Right lung (tissue), 5 donors: ENCODE results near the gene ATP8B4. TPM values are rescaled to one million over a fixed set of nuclear protein-coding genes. Genes with fewer than 3 reads are reported as not detected.
"Not testable (repeated sequence)": the region's sequence is repeated elsewhere in the genome, so short reads cannot be mapped to it uniquely, and the experiment has no call there.

Source experiments
- DNase-seq, 2 donors: peaks; one replicate each; pipeline ENCODE4 v3.0.0-alpha.2; 2013
- polyA plus RNA-seq, 5 donors: library from polyadenylated mRNA; unstranded; fragments of 120-200 nt; gene quantifications; one replicate each; pipeline versions ENCODE4 v1.2.1 to v1.2.3, GENCODE V29; 2013; ENCODE audit warnings: inconsistent platforms in 1 of 5, low replicate concordance in 1 of 5; ENCODE audit not compliant: insufficient read length in 5 of 5, insufficient read depth in 1 of 5

The ATP8B4 gene
- polyA plus RNA-seq, 5 donors = 1.7 to 3.0 (median 2.2) TPM

- DNase-seq = no peak
These were observed 10.6 kb downstream of the ATP8B4 start for GRCh38 chr15:50108461-50108860.

DNA sequence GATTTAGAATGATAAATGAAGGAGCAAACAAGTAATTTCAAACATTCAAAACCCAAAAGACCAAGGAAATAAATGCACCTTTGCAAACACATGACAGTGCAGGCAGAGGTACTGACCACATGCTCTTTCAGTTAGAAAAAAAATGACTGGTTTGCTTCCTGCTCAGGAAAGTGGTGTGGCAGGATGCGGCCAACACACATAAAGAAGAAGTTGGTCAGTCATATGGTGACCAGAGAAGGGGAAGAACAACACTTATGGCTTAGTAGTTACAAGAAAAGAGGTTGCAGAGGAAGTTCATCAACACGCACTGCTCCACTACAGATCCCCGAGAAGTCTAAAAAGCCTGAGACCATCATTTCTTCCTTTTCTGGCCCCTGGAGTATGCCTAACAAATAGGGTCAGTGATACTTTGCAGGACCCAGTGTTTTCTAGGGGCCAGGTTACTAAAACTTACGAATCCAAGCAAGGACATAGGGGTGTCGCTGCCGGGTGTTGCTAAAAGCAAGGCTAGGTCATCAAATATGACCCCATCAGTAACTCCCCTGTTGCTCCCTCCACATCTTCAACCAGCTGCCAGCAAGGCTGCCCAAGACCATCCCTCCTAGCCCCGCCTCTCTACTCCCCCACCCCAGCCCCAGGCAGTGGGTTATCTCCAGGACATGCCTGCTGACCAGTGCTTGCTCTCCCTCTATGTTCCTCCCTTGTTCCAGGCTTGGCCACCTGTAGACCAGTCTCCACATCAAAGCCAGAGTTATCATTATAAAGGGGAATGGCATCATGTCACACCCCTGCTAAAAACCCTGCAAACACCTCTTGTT, 11.2 kb downstream of the ATP8B4 start:
- no peak for DNase-seq

- no peak for DNase-seq
These were observed 11.9 kb downstream of the ATP8B4 start for GRCh38 chr15:50107157-50107556.

- DNase-seq = no peak
These were observed 12.6 kb downstream of the ATP8B4 start for GRCh38 chr15:50106457-50106856.

DNA sequence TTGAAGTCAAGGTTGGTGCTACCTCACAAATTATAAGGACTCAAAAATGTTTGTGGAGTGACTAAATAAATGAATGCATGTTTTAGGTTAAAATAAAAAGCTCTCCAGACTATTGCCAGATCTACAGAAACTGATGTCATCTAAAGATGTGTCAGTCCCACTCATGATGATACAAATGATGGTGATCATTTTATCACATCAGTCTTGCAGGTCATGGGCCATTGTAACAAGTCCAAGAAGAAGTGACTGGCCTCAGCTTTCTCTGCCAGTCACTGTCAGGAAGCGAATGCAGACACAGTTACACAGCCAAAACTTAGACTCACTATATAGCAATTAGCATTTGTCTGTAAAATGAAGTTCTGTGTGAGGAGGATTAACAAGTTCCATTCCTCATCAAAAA, 18.5 kb downstream of the ATP8B4 start:
- DNase-seq = no peak

- DNase-seq = no peak
These were observed 20.5 kb downstream of the ATP8B4 start for GRCh38 chr15:50098545-50098944.

DNA sequence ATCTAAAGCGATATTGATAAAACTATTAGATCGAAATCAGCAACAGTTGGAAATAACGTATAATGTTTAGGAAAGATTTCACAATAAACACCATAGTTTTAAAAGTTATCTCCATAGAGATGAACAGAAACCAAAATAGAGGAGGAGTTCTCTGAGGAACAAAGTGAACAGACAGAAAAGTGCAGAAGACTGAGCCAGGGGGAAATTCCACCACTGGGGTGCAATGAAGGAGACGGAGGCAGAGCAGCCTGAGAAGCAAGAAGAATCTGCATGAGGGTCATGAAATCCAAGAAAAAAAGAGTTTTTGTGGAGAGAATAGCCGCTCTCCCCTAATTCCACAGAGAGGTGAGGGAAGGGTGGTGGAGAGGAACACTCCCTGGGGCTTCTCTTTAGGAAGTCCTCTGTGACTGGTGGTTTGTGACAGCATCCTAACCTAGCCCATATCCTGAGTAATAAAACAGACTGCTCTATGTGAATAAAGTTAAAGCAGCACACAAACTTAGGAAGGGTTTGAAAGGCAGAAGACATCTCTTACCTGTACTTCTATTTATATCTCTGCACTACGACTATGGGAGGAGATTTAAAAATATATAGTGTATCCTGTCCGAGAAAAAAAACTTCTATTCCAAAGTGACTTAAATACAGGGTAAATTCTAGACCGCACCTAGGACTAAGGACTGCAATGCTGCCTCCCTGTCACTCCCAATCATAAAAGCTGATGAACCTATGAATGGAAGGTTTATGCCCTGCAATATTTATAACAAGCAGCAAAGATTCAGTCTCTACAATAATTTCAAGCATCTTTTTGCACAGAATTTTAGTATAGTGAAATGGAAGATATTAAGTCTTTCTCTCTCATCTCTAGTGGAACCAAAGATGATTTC, 22.9 kb downstream of the ATP8B4 start:
- no peak for DNase-seq

- not testable (repeated sequence) for DNase-seq
These were observed 29.6 kb downstream of the ATP8B4 start for GRCh38 chr15:50089386-50089785.

DNA sequence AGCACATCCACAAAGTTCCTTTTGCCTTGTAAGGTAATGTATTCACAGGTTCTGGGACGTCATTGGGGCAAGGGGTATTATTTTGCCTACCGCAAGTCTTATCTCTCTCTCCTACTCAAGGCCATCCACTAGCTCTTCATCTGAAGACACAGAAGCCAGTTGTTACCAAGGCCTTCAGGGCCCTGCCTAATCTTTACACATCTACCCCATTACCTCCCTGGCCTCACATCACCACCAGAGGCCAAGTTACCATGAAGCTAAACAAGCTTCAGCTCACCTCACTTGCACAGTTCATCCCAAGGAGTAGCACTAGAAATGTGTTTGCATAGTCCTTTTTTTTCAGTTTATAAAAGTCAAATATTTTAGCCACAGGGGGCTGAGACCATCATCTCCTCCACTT, 34.1 kb downstream of the ATP8B4 start:
- DNase-seq = no peak

DNA sequence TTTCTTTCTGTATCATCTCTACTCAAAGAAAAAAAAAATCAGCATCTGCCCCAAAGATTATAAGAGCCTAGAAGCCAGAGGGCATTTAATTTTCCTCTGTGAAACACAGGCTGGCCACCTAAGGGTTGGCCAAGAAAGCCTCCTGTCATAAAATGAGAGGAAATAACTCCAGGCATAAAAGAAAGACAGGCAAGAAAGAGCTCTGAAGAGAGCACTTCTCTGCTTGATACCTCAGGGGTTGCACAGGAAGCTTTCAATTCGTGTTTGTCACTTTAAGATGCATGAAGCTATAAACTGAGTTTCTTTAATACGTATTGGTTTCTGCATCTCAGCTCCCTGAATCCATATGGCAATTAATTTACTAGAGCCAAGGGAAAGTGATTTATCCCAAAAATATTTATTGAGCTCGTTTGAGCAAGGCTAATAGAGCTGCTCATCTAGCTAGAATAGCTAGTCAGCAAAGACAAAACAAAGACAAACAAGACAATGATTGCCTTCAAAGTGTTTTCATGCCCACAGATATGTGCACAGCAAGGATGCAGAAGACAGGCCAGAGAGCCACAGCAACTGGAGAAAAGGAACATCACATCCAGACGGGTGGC, 35.5 kb downstream of the ATP8B4 start:
- no peak for DNase-seq

- DNase-seq = no peak
These were observed 37.0 kb downstream of the ATP8B4 start for GRCh38 chr15:50082066-50082465.

DNA sequence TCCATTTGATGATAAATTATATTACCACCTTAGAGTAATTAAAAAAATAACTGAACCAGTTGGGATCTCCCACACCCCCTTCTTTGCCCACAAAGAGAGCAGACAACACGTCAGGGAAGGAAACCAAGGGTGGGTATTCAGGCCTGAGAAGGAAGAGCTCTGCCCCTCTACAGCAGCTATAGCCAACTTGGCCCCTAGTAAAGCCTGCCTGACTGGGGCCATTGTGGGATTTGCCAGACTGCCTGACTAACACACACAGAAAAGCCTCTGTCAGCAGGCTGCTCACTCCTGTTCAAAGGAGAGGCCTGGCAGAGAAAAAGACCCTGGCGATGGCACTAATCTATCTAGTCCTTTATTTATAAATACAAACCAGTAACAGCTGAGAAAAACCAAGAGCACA, 41.4 kb downstream of the ATP8B4 start:
- DNase-seq = no peak

DNA sequence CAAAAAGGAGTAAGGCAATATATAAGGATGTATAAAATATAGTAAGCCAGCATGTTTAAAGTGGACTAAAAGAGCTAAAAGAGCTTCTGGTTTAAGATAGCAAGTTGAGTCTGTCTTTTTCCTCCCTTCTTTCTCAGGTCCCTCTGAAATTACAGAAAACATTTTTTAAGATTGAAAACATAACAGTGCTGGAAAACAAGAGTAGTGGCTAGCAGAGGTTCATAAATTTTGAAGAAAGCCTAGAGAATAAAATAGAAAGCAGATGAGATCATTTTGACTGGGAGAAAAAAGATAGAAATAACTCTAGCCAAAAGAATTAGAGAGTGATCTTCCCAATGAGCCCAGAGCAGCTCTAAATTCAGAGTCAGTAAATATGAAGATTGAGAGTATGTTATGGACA, 41.9 kb downstream of the ATP8B4 start:
- DNase-seq = no peak

DNA sequence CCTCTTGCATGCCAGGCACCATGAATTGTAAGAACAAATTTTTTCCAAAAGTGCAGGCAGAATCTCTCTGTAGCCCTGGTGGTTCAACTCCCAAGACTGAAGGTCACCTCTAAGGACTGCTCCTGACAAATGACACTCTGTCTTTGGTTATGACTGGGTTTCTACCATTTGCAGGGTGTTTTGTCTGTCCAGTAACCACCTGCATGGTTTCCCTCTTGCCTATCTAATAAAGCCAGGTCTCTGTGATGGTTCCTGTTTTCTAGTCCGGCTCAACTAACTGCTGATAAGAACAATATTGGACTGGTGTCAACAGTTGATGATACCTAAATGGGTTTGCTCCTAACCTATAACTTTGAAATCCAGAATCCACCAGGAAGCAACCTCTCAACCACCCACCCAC, 43.7 kb downstream of the ATP8B4 start:
- DNase-seq = no peak

DNA sequence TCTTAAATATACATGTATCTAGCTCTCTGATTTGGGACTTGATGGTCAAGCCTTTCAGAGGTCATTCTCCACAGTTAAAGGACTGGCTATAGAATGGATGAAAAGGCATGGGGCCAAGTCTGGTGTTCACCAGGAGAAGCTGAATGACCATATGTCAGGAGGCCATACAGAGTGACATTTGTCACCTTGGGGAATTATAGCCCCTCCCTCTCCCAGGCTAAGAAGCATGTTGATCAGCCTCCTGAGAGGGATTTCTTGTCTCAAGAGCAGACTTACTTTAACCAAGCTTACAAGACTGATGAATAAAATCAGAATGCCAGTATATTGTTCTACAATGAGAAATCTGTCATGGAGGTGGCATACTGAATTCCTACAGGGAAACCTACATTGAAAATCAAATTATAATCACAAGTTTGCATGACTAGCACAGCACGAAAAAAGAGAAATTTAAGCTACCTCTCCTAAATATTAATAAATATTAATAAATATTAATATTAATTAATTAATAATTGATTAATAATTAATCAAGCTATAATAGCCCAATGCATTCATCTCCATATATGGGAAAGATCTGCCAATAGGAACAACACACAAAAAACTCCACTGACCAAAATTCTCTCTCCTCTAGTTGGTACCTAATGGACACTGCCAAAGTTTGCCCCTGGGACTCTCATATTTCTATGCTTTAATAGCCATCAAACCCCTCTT, 47.3 kb downstream of the ATP8B4 start:
- DNase-seq = no peak

DNA sequence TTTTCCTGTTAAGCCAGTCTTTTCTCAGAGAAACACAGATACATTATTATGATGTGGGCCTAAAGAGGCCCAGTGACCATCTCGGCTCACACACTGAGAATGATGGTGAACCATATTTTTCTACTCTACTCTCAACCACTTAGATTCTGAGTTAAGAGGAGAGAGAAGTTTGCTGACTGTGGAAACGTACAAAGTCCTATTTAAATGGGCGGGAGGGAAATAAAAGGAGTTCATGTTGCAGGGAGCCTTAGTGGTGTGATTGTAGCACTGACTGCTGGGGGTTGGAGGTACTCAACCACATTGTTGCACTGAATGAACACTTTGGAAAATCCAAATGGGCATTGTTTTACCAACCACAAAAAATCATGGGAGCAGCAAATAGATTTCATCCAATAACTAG, 51.0 kb downstream of the ATP8B4 start:
- DNase-seq = no peak

DNA sequence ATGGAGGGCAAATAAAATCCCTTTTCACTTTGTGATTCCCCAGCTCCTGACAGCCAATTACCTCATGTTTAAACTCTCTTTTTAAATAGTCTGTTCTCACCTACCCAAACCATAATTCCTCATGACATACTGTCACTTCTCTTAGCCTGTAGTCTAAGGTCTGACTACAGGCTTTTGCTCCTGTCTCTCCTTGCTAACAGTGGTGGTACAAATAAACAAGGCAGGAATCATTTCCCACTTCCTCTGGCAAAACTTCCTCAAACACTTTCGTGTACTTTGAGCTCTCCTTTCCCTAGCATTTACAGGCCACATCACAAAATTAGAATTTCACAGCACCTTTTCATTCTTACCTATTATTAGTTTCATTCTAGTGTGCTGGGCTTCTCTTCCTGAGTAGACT, 51.8 kb downstream of the ATP8B4 start:
- no peak for DNase-seq

DNA sequence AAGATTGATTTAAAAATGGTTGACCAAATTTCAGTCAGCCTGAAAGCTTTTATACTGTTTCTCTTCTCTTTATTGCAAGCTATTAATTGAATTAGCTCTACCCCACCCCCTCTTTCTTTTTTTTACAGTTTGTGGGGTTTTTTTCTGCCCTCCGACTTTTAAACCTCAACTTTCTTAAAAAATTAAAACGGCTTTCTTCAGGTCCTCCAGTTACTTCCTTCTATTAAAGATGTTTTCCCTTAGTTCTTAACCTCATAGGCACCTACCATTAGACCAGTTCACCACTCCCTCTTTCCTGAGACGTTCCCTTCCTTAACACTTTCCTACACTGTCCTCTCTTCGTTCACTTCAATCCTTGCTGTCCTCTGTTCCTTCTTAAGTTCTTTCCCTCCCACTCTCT, 52.4 kb downstream of the ATP8B4 start:
- no peak for DNase-seq

DNA sequence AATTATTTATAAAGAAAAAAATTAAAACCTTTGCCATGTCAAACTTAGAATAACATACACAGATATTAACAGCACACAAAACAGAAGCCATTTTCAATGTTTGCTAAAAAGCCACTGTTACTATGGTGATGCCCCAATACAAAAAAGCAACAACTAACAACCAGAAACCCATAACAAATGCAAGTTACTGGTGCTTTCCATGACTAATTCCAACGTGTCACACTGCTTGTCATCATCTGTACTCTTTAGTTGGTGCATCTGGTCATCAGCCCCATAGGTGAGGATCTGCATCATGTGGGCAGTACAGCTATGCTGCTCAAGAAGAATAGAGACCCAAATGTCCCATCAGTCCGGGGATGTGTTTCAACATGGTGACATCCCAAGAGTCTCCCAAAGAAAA, 52.8 kb downstream of the ATP8B4 start:
- no peak for DNase-seq

- no peak for DNase-seq
These were observed 53.8 kb downstream of the ATP8B4 start for GRCh38 chr15:50065279-50065678.

GRCh38 chr15:50064673-50065072, 54.4 kb downstream of the ATP8B4 start:
- no peak for DNase-seq

DNA sequence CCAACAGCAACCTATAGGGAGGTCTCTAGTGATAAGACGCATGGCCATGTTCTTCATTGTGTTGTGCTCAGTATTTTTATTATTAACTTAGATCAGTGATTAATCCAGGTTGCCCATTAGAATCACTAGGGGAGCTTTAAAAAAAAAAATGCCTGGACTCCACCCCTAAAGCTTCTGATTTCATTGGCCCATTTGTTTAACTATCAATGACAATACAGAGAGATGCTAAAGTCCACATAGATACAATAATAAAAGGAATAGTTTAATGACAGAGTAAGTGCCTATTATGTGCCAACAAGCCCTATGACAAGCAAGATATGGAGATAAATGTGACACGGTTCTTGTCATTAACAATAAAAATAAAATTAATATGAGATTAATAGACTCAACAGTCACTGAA, 55.8 kb downstream of the ATP8B4 start:
- DNase-seq = no peak
